Keratinocyte (primary cell): Measurements from ENCODE around the gene ADAMTSL1. TPM values are rescaled to one million over a fixed set of nuclear protein-coding genes. Genes with fewer than 3 reads are reported as not detected.

Experiments
- DNase-seq: peaks from one replicate; pipeline ENCODE4 v3.0.0-alpha.2; 2011; ENCODE audit warnings: low read depth, missing footprints, low spot score
- FAIRE-seq: peaks from 2 replicates; lab custom pipeline; 2011; peaks lifted over from hg19 to GRCh38; lab: Jason Lieb, UNC
- H2AFZ ChIP-seq: 2 replicates; pipeline ENCODE4 v1.6.0; 2012; ENCODE audit warnings: low read length, control low read depth, inconsistent platforms; ENCODE audit not compliant: control insufficient read depth
- H3K27ac ChIP-seq: 2 replicates; pipeline ENCODE4 v1.5.1; 2011; ENCODE audit warnings: low read length; ENCODE audit not compliant: control insufficient read depth, insufficient read depth
- H3K27me3 ChIP-seq: 3 replicates; pipeline ENCODE4 v1.6.0; 2011; ENCODE audit warnings: low read length; ENCODE audit not compliant: control insufficient read depth, insufficient read depth; ENCODE audit errors: extremely low read depth
- H3K36me3 ChIP-seq, 2 experiments: 2 replicates in 1 of 2; 3 replicates in 1 of 2; pipeline ENCODE4 v1.5.1; 2011; ENCODE audit warnings: low read length in 2 of 2, mild to moderate bottlenecking in 1 of 2; ENCODE audit not compliant: control insufficient read depth in 2 of 2, insufficient read depth in 2 of 2; ENCODE audit errors: extremely low read depth in 1 of 2
- H3K4me1 ChIP-seq: 3 replicates; pipeline ENCODE4 v1.5.1; 2011; ENCODE audit warnings: low read length; ENCODE audit not compliant: control insufficient read depth, insufficient read depth; ENCODE audit errors: extremely low read depth
- H3K4me2 ChIP-seq: 3 replicates; pipeline ENCODE4 v1.6.0; 2011; ENCODE audit warnings: low read depth, low read length; ENCODE audit not compliant: control insufficient read depth, insufficient read depth; ENCODE audit errors: extremely low read depth
- H3K4me3 ChIP-seq, 3 experiments: fragments of 200-600 bp in 1 of 3; sonication (generic) in 1 of 3; 2 replicates in 2 of 3; 3 replicates in 1 of 3; pipeline ENCODE4 v1.5.1; 2011 to 2016; ENCODE audit warnings: low read length in 3 of 3, mild to moderate bottlenecking in 3 of 3, control low read depth in 2 of 3, inconsistent platforms in 1 of 3, low read depth in 1 of 3, mixed read lengths in 1 of 3, mixed run types in 1 of 3, moderate library complexity in 1 of 3; ENCODE audit not compliant: control insufficient read depth in 2 of 3, insufficient read depth in 2 of 3; ENCODE audit errors: extremely low read depth in 1 of 3
- H3K79me2 ChIP-seq: 2 replicates; pipeline ENCODE4 v1.6.0; 2012; ENCODE audit warnings: low read length; ENCODE audit not compliant: control insufficient read depth, insufficient read depth
- H3K9ac ChIP-seq: 3 replicates; pipeline ENCODE4 v1.6.0; 2011; ENCODE audit warnings: low read length; ENCODE audit not compliant: control insufficient read depth, insufficient read depth; ENCODE audit errors: extremely low read depth
- H3K9me1 ChIP-seq: 3 replicates; pipeline ENCODE4 v1.6.0; 2011; ENCODE audit warnings: low read length; ENCODE audit not compliant: control insufficient read depth, insufficient read depth; ENCODE audit errors: extremely low read depth
- H3K9me3 ChIP-seq: 2 replicates; pipeline ENCODE4 v1.5.1; 2012; ENCODE audit warnings: low read depth, low read length; ENCODE audit not compliant: control insufficient read depth
- H4K20me1 ChIP-seq: 3 replicates; pipeline ENCODE4 v1.6.0; 2011; ENCODE audit warnings: low read length; ENCODE audit not compliant: control insufficient read depth, insufficient read depth; ENCODE audit errors: extremely low read depth
- EZH2 ChIP-seq: IDR thresholded peaks from one replicate; pipeline ENCODE4 v1.6.1; 2012; ENCODE audit warnings: inconsistent platforms, mild to moderate bottlenecking, low read length, moderate library complexity
- dilution Hi-C: fragments of 300-500 bp; cut with MboI; formaldehyde crosslinking; loops from one replicate; pipeline ENCODE4 v1.7.0; 2020; ENCODE audit warnings: low sequenced_read_pairs; ENCODE audit not compliant: extremely low pct_ligation_motif_present
- polyA plus RNA-seq, 5 experiments: library from polyadenylated mRNA; depleted of rRNA in 3 of 5; stranded (reverse) in 3 of 5; stranded (forward) in 1 of 5; unstranded in 1 of 5; fragments of >200 nt; gene quantifications; 1 replicate in 1 of 5; 2 replicates in 3 of 5; 3 replicates in 1 of 5; pipeline versions ENCODE4 v1.2.1 to v1.2.3, GENCODE V29; 2011 to 2012; ENCODE audit warnings: missing spikeins in 2 of 5, low read depth in 1 of 5, low replicate concordance in 1 of 5
- TF ChIP-seq, protein P1 (sequence below), 3 experiments: IDR thresholded peaks in 1 of 3; conservative IDR thresholded peaks in 1 of 3; optimal IDR thresholded peaks in 1 of 3; 2 replicates in 2 of 3; 3 replicates in 1 of 3; pipeline versions ENCODE3 to v1.5.1; 2011; ENCODE audit warnings: low read length in 3 of 3, mild to moderate bottlenecking in 3 of 3, moderate library complexity in 2 of 3, control low read depth in 1 of 3, inconsistent platforms in 1 of 3; ENCODE audit not compliant: insufficient read depth in 2 of 3; ENCODE audit errors: extremely low read depth in 1 of 3

ADAMTSL1 gene
- polyA plus RNA-seq, 1 donor (not counting 4 experiments of a cell fraction or from before 2014, with no cell fraction given): 1.1 TPM

DNA sequence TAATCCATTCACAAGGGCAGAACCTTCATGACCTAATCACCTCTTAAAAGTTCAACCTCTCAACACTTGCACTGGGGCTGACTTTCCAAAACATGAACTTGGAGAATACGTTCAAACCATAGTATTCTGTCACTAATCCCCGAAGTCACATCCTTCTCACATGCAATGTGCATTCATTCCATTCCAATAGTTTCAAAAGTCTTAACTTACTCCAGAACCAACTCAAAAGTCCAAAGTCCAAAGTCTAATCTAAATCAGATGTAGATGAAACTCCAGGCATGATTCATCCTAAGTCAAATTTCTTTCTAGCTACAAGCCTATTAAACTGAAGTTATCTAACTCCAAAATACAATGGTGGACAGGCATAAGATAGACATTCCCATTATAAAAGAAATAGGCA is 21.7 kb upstream of the ADAMTSL1 start:
- Histone ChIP-seq H3K9ac (no peak overlapping the region), H2AFZ (no peak overlapping the region), H3K27me3 (no peaks in the 10 kb centered on the region), H3K79me2 (no peaks in the 10 kb centered on the region), H4K20me1 (no peaks in the 10 kb centered on the region), H3K36me3 (no peaks in the 10 kb centered on the region), H3K4me3 (no peak overlapping the region), H3K4me2 (no peak overlapping the region), H3K9me1 (no peaks in the 10 kb centered on the region), H3K4me1 (peaks cover 5% of the 10 kb centered on the region), H3K9me3 (no peaks in the 10 kb centered on the region), H3K27ac (no peak overlapping the region)
- no peak for DNase-seq
- dilution Hi-C loops: no loop called here
- FAIRE-seq: no peak
- TF ChIP-seq, protein P1, sequence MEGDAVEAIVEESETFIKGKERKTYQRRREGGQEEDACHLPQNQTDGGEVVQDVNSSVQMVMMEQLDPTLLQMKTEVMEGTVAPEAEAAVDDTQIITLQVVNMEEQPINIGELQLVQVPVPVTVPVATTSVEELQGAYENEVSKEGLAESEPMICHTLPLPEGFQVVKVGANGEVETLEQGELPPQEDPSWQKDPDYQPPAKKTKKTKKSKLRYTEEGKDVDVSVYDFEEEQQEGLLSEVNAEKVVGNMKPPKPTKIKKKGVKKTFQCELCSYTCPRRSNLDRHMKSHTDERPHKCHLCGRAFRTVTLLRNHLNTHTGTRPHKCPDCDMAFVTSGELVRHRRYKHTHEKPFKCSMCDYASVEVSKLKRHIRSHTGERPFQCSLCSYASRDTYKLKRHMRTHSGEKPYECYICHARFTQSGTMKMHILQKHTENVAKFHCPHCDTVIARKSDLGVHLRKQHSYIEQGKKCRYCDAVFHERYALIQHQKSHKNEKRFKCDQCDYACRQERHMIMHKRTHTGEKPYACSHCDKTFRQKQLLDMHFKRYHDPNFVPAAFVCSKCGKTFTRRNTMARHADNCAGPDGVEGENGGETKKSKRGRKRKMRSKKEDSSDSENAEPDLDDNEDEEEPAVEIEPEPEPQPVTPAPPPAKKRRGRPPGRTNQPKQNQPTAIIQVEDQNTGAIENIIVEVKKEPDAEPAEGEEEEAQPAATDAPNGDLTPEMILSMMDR (optimal IDR thresholded peaks at IDR 0.05 in 1 of 3, IDR thresholded peaks at IDR 0.05 in 1 of 3, conservative IDR thresholded peaks at IDR 0.05 in 1 of 3; ENCODE audit: extremely low read depth in 1 of 3, insufficient read depth in 2 of 3, low read length in 3 of 3): no peak
- no peak for TF ChIP-seq EZH2

DNA sequence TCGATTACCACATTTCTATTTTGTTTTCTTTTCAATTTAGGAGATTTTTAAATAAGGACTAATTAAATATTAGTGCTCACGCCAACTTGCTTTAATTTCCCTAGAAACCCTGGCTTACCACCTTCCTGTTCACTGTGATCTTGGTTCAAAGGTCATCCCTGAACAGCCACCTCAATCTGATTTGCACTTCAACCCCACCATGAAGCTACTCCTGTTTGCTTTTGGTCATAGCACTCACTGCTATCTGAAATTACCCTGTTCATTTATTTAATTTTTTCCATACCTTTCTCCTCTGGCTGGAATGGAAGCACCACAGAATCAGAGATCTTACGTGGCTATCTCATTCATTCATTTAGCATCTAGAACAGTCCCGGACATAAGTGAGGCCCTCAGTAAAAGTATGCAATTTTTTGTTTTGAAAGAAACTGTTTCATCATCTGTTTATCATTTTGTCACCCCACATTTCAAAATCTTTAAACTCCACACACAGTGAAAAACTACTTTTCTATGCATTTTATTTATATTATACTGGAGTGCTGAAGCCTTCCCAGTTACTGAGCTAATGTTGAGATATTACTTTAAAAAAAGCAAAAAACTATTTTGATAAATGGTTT is 17.2 kb upstream of the ADAMTSL1 start:
- FAIRE-seq: no peak
- peaks cover 44% of the 10 kb centered on the region for H3K4me1 ChIP-seq
- H3K27ac ChIP-seq: no peak overlapping the region

More for the DNA sequence above, 17.2 kb upstream of the ADAMTSL1 start:
- Histone ChIP-seq H3K9me1 (no peaks in the 10 kb centered on the region), H3K4me3 (no peak overlapping the region), H4K20me1 (no peaks in the 10 kb centered on the region), H3K9me3 (no peaks in the 10 kb centered on the region), H3K9ac (no peak overlapping the region), H3K4me2 (no peak overlapping the region), H3K79me2 (no peaks in the 10 kb centered on the region), H3K27me3 (no peaks in the 10 kb centered on the region), H3K36me3 (no peaks in the 10 kb centered on the region), H2AFZ (no peak overlapping the region)
- dilution Hi-C loops: no loop called here
- DNase-seq: no peak
- TF ChIP-seq, protein P1 (optimal IDR thresholded peaks at IDR 0.05 in 1 of 3, IDR thresholded peaks at IDR 0.05 in 1 of 3, conservative IDR thresholded peaks at IDR 0.05 in 1 of 3; ENCODE audit: extremely low read depth in 1 of 3, insufficient read depth in 2 of 3, low read length in 3 of 3): no peak
- TF ChIP-seq EZH2: no peak
